GM12891 (cell line): ENCODE data around the gene CDH23.

ENCODE experiments used
- POLR2A ChIP-seq: IDR thresholded peaks from 2 replicates; pipeline ENCODE4 v1.6.1; 2011; ENCODE audit warnings: low read depth, low read length, control low read depth
- TAF1 ChIP-seq: IDR thresholded peaks from 2 replicates; pipeline ENCODE4 v1.6.1; 2011; ENCODE audit warnings: low read depth, low read length, control low read depth

DNA sequence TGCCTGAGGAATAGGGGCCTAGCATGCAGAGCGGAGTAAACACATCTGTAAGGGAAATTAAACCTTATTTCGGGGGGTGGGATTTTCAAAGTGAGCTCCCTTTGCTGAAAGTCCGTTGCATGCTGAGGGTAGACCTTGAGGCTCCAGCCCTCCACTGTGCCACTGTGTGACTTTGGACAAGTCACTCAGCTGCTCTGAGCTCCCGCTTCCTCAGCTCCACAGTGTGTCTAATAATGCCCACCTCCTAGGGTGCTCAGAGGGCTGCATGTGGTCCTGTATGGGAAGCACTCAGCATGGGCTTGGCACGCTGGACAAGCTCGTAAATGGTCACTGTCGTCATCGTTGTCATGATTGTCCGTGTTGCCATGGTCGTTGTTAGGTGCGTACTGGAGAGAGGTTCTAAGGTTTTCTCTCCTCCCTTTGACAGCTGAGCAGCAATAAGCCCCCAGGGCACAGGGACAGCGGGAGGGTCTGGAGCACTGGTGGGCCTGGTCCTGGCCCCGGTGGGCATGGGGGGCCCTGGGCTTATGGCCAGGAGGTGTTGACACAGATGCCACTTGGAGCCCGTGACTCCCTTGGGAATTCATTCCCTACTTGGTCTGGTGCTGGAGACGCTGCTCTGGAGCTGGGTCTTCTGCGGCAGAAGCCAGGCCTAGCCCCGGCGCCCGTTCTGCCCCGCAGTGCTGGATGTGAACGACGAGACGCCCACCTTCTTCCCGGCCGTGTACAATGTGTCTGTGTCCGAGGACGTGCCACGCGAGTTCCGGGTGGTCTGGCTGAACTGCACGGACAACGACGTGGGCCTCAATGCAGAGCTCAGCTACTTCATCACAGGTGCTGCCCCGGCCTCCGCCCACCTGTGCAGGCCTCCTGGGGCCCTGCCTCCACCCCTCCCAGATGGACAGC lies 309.7 kb downstream of the CDH23 start:
- TF ChIP-seq POLR2A (no peak), TAF1 (no peak)
